Mucosa of stomach (tissue), 1 donor: Measurements from ENCODE around the gene SASH1.
A peak's percentile ranks its signal among the peaks of the same experiment; 100 is the strongest.

ENCODE experiments used
- H3K27me3 ChIP-seq: one replicate; pipeline ENCODE4 v1.7.0; 2013; ENCODE audit warnings: mild to moderate bottlenecking, low read length; ENCODE audit not compliant: control insufficient read depth, insufficient read depth
- H3K36me3 ChIP-seq: one replicate; pipeline ENCODE4 v1.7.0; 2013; ENCODE audit warnings: low read length; ENCODE audit not compliant: control insufficient read depth, insufficient read depth
- H3K4me1 ChIP-seq: one replicate; pipeline ENCODE4 v1.7.0; 2013; ENCODE audit warnings: mild to moderate bottlenecking, low read length; ENCODE audit not compliant: control insufficient read depth, insufficient read depth
- H3K4me3 ChIP-seq: one replicate; pipeline ENCODE4 v1.7.0; 2013; ENCODE audit warnings: low read length
- H3K9ac ChIP-seq: one replicate; pipeline ENCODE4 v1.7.0; 2013; ENCODE audit warnings: mild to moderate bottlenecking, low read length, moderate library complexity
- H3K9me3 ChIP-seq: one replicate; pipeline ENCODE4 v1.7.0; 2013; ENCODE audit warnings: mild to moderate bottlenecking, low read length, moderate library complexity; ENCODE audit not compliant: control insufficient read depth
- donor health status: Pancreatic carcinoma.

The SASH1 gene

DNA sequence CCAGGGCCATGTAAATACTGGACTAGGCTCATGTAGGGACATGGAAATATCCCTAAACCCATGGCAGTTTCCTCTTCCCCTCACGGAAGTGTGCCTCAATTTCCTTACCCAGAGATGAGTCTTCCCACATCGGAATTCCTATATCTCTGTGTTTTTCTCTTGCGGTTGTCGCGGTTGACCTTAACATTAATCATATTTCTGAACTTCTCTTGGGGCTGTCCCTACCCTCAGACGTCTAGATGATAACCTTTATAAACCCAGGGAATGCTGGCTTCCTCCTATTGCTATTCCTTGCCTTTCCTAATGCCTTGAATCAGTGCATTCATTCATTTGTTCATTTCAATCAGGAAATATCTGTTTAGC lies 160.1 kb downstream of the SASH1 start:
- Histone ChIP-seq H3K9me3 (no peaks in the 10 kb centered on the region), H3K9ac (no peak overlapping the region), H3K36me3 (no peaks in the 10 kb centered on the region), H3K4me1 (no peaks in the 10 kb centered on the region), H3K4me3 (no peak overlapping the region), H3K27me3 (no peaks in the 10 kb centered on the region)

DNA sequence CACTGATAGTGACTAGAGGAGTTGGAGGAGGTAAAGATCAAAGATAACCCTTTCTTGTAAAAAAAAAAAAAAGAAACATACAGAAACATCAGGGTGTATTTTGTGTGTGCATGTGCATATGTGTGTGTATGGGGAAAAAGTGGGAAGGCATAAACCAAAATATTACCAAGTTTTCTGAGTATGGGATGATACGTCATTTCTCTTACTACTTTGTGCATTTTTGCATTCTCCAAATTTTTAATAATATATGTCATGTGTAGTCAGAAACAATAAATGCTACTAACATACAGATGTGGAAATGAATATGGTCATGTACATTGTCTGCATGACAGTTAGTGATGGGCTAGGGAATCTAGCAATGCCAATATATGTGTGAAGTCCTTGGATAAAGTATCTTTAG lies 161.1 kb downstream of the SASH1 start:
- H3K27me3 ChIP-seq = no peaks in the 10 kb centered on the region
- no peaks in the 10 kb centered on the region for H3K4me1 ChIP-seq
- no peak overlapping the region for H3K4me3 ChIP-seq
- no peak overlapping the region for H3K9ac ChIP-seq
- no peaks in the 10 kb centered on the region for H3K36me3 ChIP-seq
- H3K9me3 ChIP-seq = no peaks in the 10 kb centered on the region

DNA sequence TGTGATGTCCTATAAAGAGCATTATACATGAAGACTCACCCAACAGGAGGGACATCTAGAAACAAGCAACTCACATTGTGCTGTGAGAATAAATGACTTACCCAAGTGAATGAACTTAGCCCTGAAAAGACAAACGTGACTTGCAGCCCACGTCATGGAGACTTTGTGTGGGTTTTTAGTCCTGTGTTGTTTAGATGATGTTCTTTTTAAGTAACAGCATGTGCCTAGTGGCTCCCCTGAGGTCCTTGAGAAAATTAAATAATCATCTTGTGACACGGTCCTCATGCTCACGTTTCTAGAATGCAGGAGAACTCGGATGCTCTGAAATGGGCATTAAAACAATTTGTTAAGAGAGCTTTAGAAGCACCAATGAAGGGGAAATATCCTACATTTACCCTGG lies 165.1 kb downstream of the SASH1 start:
- Histone ChIP-seq H3K9ac (no peak overlapping the region), H3K27me3 (no peaks in the 10 kb centered on the region), H3K4me3 (no peak overlapping the region), H3K4me1 (no peaks in the 10 kb centered on the region), H3K9me3 (no peaks in the 10 kb centered on the region), H3K36me3 (no peaks in the 10 kb centered on the region)

DNA sequence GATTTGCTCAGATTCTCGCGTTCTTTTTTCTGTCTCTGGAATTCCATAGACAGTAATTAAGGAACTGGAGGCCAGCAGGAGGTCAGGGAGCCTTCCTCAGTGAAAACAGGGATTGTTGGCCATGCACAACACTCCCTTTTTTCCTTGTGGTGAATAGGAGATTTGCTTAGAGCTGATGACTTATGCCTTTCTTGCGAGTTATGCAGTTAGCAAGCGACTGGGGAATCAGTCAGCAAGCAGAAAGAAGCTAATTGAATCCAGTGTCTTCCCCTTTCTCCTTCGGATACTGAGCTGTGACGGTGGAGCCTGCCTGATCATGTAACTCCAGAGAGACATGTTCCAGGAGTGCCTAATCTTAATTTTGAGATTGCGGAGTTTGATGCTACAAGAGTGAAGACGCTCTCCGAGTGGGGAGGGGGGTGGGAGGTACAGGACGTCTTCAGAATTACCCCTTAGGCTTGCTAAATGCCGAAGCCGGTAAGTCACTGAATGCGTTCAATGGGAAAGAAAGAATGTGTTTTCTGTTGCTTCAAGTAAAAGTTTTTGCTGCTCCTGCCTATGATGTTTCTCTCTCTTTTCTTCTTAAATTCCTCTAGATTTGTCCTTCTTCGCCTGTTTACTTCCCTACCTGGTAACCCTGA lies 165.9 kb downstream of the SASH1 start:
- H3K27me3 ChIP-seq = no peaks in the 10 kb centered on the region
- H3K4me3 ChIP-seq = no peak overlapping the region
- H3K4me1 ChIP-seq = no peaks in the 10 kb centered on the region
- no peaks in the 10 kb centered on the region for H3K36me3 ChIP-seq
- no peaks in the 10 kb centered on the region for H3K9me3 ChIP-seq
- peak overlapping the region; percentile 57 for H3K9ac ChIP-seq

DNA sequence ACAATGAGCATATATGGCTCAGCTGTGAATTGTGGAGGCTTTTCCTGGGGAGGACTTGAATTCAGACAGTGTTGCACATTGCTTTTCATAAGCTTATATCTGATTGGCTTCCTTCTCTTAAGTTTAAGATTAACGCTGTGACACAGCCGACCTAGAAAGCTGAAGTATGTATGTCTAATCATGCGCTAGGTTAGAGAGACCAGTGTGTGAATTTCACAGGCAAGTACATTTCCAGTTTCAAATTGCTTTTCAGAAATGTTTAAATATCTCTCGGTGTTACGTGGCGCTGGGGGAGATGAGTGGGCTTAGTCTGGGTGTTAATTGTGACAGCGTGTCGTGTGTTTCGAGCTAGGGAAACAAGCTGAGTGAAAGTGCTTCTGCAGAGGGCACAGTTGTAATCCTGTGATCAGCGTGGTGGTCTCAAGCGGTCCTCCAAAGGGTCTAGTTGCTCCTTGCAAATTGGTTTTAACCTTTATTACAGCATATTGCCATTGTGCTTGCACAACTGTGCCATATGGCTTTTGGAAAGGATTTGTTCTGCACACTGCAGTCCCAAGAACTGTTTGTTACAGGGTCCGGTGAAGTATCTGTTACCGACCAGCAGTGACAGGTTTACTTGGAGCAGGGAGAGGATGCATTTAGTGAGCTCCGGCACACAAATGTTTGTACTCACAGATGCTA lies 166.6 kb downstream of the SASH1 start:
- H3K9me3 ChIP-seq = no peaks in the 10 kb centered on the region
- H3K4me1 ChIP-seq = no peaks in the 10 kb centered on the region
- peak overlapping the region; percentile 6 for H3K4me3 ChIP-seq
- no peaks in the 10 kb centered on the region for H3K27me3 ChIP-seq
- no peaks in the 10 kb centered on the region for H3K36me3 ChIP-seq
- peak overlapping the region; percentile 57 for H3K9ac ChIP-seq

DNA sequence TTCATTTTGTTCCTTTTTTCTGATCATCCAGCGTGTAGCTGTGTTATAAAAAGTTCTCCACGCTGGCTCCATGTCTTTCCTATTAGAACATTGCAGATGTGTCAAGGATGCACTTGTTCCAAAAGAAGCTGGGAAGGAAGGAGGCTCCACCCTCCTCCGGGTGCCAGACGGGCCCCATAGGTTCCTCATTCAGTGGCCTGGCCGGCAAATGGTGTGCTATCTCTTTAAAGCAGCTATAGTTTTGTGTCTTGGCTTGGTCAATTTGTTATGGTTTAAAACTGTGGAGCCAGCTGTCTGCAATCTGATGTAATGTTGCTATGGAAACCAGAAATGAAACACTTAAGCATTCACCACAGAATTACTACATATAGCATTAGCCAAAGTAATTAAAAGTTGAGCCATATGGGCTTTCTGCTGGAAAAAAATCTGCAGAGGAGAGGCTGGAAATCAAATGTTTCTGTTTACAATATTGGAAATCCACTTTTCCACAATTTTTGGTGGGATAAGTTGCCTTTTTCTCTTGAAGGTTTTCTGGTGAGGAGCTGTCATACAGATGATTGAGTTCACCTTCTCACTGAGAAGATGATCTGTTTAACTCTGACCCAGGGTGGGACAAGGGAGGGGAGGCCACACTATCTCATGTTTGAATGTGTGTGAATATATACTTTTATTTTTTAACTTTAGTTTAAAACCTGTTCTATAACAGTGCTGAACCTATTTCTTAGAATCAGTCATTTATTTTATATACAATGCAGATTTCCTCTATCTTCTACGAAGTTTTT lies 167.4 kb downstream of the SASH1 start:
- Histone ChIP-seq H3K9ac (peak overlapping the region; percentile 57), H3K27me3 (no peaks in the 10 kb centered on the region), H3K4me3 (peak overlapping the region; percentile 6), H3K4me1 (no peaks in the 10 kb centered on the region), H3K9me3 (no peaks in the 10 kb centered on the region), H3K36me3 (no peaks in the 10 kb centered on the region)

DNA sequence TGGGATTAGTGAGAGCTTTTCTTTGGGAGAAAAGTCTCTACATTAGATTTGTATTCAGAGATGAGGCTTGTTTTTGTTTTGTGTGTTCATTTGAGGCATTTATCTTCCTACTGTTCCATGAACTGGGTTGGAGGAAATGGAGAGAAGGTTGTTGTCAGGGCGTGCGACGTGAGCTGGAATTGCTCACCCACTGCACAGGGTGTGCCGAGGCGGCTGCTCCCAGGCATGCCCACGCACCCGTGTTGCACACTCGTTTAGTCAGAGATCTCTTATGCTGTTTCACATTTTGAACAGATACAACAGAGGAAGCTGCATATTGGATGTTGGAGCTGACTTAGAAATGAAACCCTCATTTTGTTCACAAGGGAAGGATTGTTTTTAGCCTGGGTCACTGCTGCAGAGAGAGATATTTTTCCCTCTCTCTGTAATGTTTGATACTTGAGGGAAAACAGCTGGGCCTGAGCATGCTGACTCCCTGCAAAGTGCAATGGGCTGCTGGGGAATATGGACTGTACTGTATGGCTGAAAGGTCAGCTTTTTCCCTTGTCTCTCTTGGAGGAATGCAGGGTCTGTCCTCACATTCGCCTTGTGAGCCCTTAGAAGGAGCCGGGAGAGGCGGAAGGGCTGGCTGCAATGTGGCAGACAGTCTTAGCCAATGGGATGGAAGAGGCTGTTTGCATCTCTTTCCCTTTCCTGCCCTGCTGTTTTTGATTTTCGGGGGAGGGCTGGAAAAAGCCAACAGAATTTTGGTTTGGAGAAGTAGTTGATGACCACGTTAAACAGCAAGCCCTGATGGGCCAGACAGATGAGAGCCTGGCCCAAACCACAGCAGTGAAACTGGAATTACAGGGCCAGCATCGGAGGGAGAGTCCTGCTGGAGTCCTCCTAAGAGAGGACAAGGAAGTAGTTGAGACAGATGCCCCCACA lies 170.8 kb downstream of the SASH1 start:
- H3K9ac ChIP-seq = no peak overlapping the region
- no peaks in the 10 kb centered on the region for H3K36me3 ChIP-seq
- no peak overlapping the region for H3K4me3 ChIP-seq
- no peaks in the 10 kb centered on the region for H3K4me1 ChIP-seq
- no peaks in the 10 kb centered on the region for H3K27me3 ChIP-seq
- no peaks in the 10 kb centered on the region for H3K9me3 ChIP-seq

DNA sequence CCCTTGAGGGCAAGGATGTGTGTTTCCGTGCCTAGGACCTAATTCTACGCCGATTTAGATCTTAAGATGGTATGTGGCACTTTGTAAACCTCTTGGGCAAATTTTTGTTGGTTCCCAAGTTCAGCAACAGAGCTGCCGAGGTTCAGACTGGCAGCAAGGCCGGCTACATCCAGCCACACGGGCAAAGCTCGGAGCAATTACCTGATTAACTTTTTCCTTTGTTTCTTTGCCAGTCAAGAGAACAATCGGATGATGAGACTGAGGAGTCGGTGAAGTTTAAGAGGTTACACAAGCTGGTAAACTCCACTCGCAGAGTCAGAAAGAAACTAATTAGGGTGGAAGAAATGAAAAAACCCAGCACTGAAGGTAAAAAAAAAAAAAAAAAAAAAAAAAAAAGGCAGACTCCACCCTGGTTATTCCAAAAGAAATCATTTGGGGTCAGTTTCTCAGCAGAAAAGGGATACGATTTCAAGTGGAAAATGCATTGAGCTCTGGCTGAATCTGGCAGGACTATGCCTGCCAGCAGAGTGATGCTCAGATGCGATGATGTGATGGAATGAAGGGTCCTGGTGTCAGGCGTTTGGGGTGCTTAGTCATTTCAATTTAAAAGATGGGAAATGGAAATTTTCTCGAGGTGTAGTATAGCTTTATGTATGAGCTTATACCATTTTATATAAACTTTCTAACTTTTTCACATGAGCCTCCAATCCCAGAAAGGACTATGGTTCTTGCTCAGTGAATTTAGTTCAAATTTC lies 171.6 kb downstream of the SASH1 start:
- Histone ChIP-seq H3K4me3 (no peak overlapping the region), H3K9ac (no peak overlapping the region), H3K4me1 (no peaks in the 10 kb centered on the region)

DNA sequence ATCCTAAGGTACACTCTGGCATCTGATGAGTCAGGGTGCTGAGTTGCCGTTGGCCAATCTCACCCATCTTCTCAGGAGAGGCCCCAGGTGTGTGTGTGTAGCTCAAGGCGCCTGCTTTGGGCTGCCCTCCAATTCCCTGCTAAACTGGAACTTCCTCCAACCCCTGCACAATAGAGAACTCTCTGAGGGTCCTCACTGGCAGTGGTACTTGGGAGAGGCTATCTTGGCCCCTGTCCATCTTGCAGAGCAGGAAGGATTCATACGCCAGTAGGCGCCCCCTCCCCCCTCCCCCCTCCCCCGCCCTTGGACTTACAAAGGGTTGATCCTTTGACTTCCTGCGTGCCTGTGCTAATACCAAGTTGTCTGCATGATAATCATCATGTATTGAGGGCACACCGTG lies 173.6 kb downstream of the SASH1 start:
- Histone ChIP-seq H3K4me3 (no peak overlapping the region), H3K27me3 (no peaks in the 10 kb centered on the region), H3K36me3 (no peaks in the 10 kb centered on the region), H3K9me3 (no peaks in the 10 kb centered on the region), H3K9ac (no peak overlapping the region), H3K4me1 (no peaks in the 10 kb centered on the region)

More for the DNA sequence above, 171.6 kb downstream of the SASH1 start:
- Histone ChIP-seq H3K9me3 (no peaks in the 10 kb centered on the region), H3K27me3 (no peaks in the 10 kb centered on the region), H3K36me3 (no peaks in the 10 kb centered on the region)

DNA sequence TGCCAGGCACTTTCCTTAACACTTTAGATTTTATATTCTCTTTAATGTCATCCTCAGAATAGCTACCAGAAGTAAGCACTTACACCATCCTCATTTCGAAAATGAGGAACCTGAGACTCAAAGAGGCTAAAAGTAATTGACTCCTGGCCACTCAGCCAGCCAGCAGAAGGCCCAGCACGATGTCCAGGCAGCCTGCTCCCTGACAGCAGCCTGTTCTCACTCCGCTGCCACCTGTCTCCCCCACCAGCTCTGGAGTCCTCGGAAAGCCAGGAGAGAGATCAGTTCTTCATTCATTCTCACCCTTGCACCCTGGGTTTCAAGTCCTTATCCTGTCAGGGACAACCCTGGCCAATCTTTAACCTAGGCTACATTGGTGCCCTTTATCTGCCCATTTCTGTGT lies 174.0 kb downstream of the SASH1 start:
- Histone ChIP-seq H3K36me3 (no peaks in the 10 kb centered on the region), H3K27me3 (no peaks in the 10 kb centered on the region), H3K4me1 (no peaks in the 10 kb centered on the region), H3K9ac (no peak overlapping the region), H3K9me3 (no peaks in the 10 kb centered on the region), H3K4me3 (no peak overlapping the region)

DNA sequence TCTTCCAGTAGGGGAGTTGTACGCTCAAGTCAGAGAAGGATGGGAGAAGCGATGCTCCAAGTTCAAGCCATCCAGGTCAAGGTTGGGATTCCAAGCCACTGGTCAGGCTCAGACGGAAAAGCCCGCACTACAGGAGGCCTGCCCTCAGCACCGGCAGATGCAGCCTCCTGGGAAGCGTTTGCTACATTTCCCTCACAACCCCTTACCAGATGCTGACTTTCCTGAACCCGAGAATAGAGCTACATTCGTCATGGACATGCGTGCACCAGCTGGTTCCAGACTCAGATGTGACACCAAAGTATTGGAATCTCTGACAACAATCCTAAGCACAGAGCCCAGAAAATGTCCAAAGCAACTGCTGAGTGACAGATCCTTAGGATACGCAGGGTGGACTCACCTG lies 174.8 kb downstream of the SASH1 start:
- Histone ChIP-seq H3K9me3 (no peaks in the 10 kb centered on the region), H3K4me3 (no peak overlapping the region), H3K9ac (no peak overlapping the region), H3K36me3 (no peaks in the 10 kb centered on the region), H3K27me3 (no peaks in the 10 kb centered on the region), H3K4me1 (no peaks in the 10 kb centered on the region)
